Left hindlimb (tissue), 1 donor: ENCODE results near the gene ABCC4.

Source experiments
- DNase-seq: peaks from one replicate; pipeline ENCODE4 v3.0.0-alpha.2; 2018

ABCC4 gene

GRCh38 chr13:95100525-95101433 lies 200.5 kb downstream of the ABCC4 start:
- no peak for DNase-seq

GRCh38 chr13:95099541-95099940 lies 201.7 kb downstream of the ABCC4 start:
- DNase-seq: no peak

GRCh38 chr13:95098916-95099315 lies 202.3 kb downstream of the ABCC4 start:
- DNase-seq: no peak

GRCh38 chr13:95091755-95092154 lies 209.5 kb downstream of the ABCC4 start:
- DNase-seq: no peak

GRCh38 chr13:95087746-95088305 lies 213.4 kb downstream of the ABCC4 start:
- DNase-seq: no peak

GRCh38 chr13:95086761-95087160 lies 214.5 kb downstream of the ABCC4 start:
- DNase-seq: no peak

GRCh38 chr13:95083758-95084157 lies 217.5 kb downstream of the ABCC4 start:
- DNase-seq: no peak

GRCh38 chr13:95083066-95083465 lies 218.2 kb downstream of the ABCC4 start:
- no peak for DNase-seq

GRCh38 chr13:95075506-95075905 lies 225.7 kb downstream of the ABCC4 start:
- no peak for DNase-seq

GRCh38 chr13:95074820-95075219 lies 226.4 kb downstream of the ABCC4 start:
- no peak for DNase-seq

GRCh38 chr13:95073747-95074311 lies 227.4 kb downstream of the ABCC4 start:
- DNase-seq: no peak

GRCh38 chr13:95067303-95067702 lies 233.9 kb downstream of the ABCC4 start:
- no peak for DNase-seq

GRCh38 chr13:95060014-95060519 lies 241.2 kb downstream of the ABCC4 start:
- no peak for DNase-seq

GRCh38 chr13:95059306-95059705 lies 241.9 kb downstream of the ABCC4 start:
- no peak for DNase-seq

GRCh38 chr13:95058680-95059079 lies 242.6 kb downstream of the ABCC4 start:
- DNase-seq: no peak

- DNase-seq: no peak
Measured at GRCh38 chr13:95056266-95056665, 245.0 kb downstream of the ABCC4 start.

GRCh38 chr13:95050800-95051615 lies 250.2 kb downstream of the ABCC4 start:
- DNase-seq: no peak

GRCh38 chr13:95049772-95050171 lies 251.5 kb downstream of the ABCC4 start:
- DNase-seq: no peak

- DNase-seq: no peak
Measured at GRCh38 chr13:95044452-95045205, 256.6 kb downstream of the ABCC4 start.

GRCh38 chr13:95039415-95039814 lies 261.8 kb downstream of the ABCC4 start:
- DNase-seq: no peak

GRCh38 chr13:95038949-95039348 lies 262.3 kb downstream of the ABCC4 start:
- DNase-seq: no peak
